ENCODE data around the gene ATIC. TPM values are rescaled to one million over a fixed set of nuclear protein-coding genes. Genes with fewer than 3 reads are reported as not detected.
A peak's percentile ranks its signal among the peaks of the same experiment; 100 is the strongest.

Gene ATIC
- 10 to 100 TPM; 34.5 to 69.5 (median 41.3) TPM for total RNA-seq

GRCh38 chr2:215311625-215312396 is at the start of gene ATIC:
ATIC (plus strand) TSS chr2:215312059; CDS start chr2:215312143, 84 bp downstream.
- peak; percentile 15 to 64 for TF ChIP-seq POLR2A (IDR thresholded peaks at IDR 0.05)
- TF ChIP-seq CTCF (IDR thresholded peaks at IDR 0.05), result peak in 3 of 6 experiments; percentile 16 to 39 (median 20)
- Histone ChIP-seq H3K27me3 (no peaks in the 10 kb centered on the region), H3K4me3 (peak within 1 kb of the TSS; percentile 58 to 85 (median 66)), H3K36me3 (no peaks in the 10 kb centered on the region), H3K4me1 (peaks cover 0 to 17% (median 5%) of the 10 kb centered on the region in 4 donors), H3K27ac (peak within 1 kb of the TSS; percentile 72 to 87 (median 75)), H3K9me3 (no peaks in the 10 kb centered on the region)
- DNase-seq, result peak; percentile 96 to 98 (median 98)

GRCh38 chr2:215262303-215262702 is 49.6 kb upstream of the ATIC start:
- no peaks in the 10 kb centered on the region for H3K27me3 ChIP-seq
- no peaks in the 10 kb centered on the region for H3K4me1 ChIP-seq
- H3K36me3 ChIP-seq, result no peaks in the 10 kb centered on the region
- no peak overlapping the region for H3K27ac ChIP-seq
- no peak for TF ChIP-seq CTCF (IDR thresholded peaks at IDR 0.05)
- no peak for TF ChIP-seq POLR2A (IDR thresholded peaks at IDR 0.05)
- H3K9me3 ChIP-seq, result no peaks in the 10 kb centered on the region
- DNase-seq, result no peak
- H3K4me3 ChIP-seq, result no peak overlapping the region

GRCh38 chr2:215262741-215263362 is 49.0 kb upstream of the ATIC start:
- TF ChIP-seq POLR2A (IDR thresholded peaks at IDR 0.05) (no peak), CTCF (IDR thresholded peaks at IDR 0.05) (no peak)
- H3K36me3 ChIP-seq, result no peaks in the 10 kb centered on the region
- no peaks in the 10 kb centered on the region for H3K27me3 ChIP-seq
- DNase-seq, result no peak
- no peak overlapping the region for H3K4me3 ChIP-seq
- H3K9me3 ChIP-seq, result no peaks in the 10 kb centered on the region
- H3K27ac ChIP-seq, result no peak overlapping the region
- no peaks in the 10 kb centered on the region for H3K4me1 ChIP-seq

- Histone ChIP-seq H3K4me3 (no peak overlapping the region), H3K4me1 (no peaks in the 10 kb centered on the region), H3K27me3 (no peaks in the 10 kb centered on the region), H3K9me3 (no peaks in the 10 kb centered on the region), H3K36me3 (no peaks in the 10 kb centered on the region), H3K27ac (no peak overlapping the region)
- TF ChIP-seq POLR2A (IDR thresholded peaks at IDR 0.05) (no peak), CTCF (IDR thresholded peaks at IDR 0.05) (no peak)
- no peak for DNase-seq
Observed at GRCh38 chr2:215264374-215264773, 47.5 kb upstream of the ATIC start.

GRCh38 chr2:215269397-215270117 is 42.3 kb upstream of the ATIC start:
- TF ChIP-seq CTCF (IDR thresholded peaks at IDR 0.05) (peak in 5 of 6 experiments; percentile 32 to 83 (median 54)), POLR2A (IDR thresholded peaks at IDR 0.05) (no peak)
- no peak overlapping the region for H3K27ac ChIP-seq
- H3K4me3 ChIP-seq, result no peak overlapping the region
- peak; percentile 34 to 83 (median 52) for DNase-seq
- no peaks in the 10 kb centered on the region for H3K9me3 ChIP-seq
- H3K27me3 ChIP-seq, result no peaks in the 10 kb centered on the region
- H3K36me3 ChIP-seq, result no peaks in the 10 kb centered on the region
- H3K4me1 ChIP-seq, result no peaks in the 10 kb centered on the region

Data from Peyer's patch (tissue), 4 donors.